HCT116 (cell line): ENCODE measurements around the gene ENO2.

Experiments used
- EGR1 ChIP-seq: IDR thresholded peaks from 2 replicates; pipeline ENCODE4 v1.6.1; 2012; ENCODE audit warnings: low read depth
- EZH2 ChIP-seq: fragments of 200-600 bp; sonication (generic); IDR thresholded peaks from 2 replicates; pipeline ENCODE4 v1.6.1; 2017; ENCODE audit warnings: antibody characterized with exemption, mixed run types
- EZH2phosphoT487 ChIP-seq: fragments of 200-600 bp; IDR thresholded peaks from 2 replicates; pipeline ENCODE4 v1.6.1; 2018; ENCODE audit warnings: antibody characterized with exemption, borderline replicate concordance
- JUND ChIP-seq: IDR thresholded peaks from 2 replicates; pipeline ENCODE4 v1.6.1; 2012
- POLR2A ChIP-seq: IDR thresholded peaks from 2 replicates; pipeline ENCODE4 v1.7.0; 2011; ENCODE audit warnings: borderline replicate concordance; ENCODE audit not compliant: insufficient read depth, insufficient read length; ENCODE audit errors: extremely low read depth
- POLR2AphosphoS5 ChIP-seq: IDR thresholded peaks from 2 replicates; pipeline ENCODE4 v1.6.1; 2011; ENCODE audit warnings: mild to moderate bottlenecking, low read depth, low read length, moderate library complexity
- ZFX ChIP-seq: fragments of 450-650 bp; IDR thresholded peaks from 2 replicates; pipeline ENCODE4 v1.6.1; 2017
- TF ChIP-seq, protein P1 (sequence below), 3 experiments: fragments of 200-600 bp in 1 of 3; sonication (generic) in 1 of 3; IDR thresholded peaks in 2 of 3; conservative IDR thresholded peaks in 1 of 3; 2 replicates each; pipeline ENCODE4 v1.5.1; 2012 to 2017; ENCODE audit warnings: low read depth in 2 of 3, low read length in 2 of 3, antibody characterized with exemption in 1 of 3, borderline replicate concordance in 1 of 3, control low read depth in 1 of 3, mild to moderate bottlenecking in 1 of 3, mixed read lengths in 1 of 3, mixed run types in 1 of 3, moderate library complexity in 1 of 3; ENCODE audit not compliant: insufficient read depth in 1 of 3
- TF ChIP-seq, protein P2 (sequence below): IDR thresholded peaks from 2 replicates; pipeline ENCODE4 v1.6.1; 2012

DNA sequence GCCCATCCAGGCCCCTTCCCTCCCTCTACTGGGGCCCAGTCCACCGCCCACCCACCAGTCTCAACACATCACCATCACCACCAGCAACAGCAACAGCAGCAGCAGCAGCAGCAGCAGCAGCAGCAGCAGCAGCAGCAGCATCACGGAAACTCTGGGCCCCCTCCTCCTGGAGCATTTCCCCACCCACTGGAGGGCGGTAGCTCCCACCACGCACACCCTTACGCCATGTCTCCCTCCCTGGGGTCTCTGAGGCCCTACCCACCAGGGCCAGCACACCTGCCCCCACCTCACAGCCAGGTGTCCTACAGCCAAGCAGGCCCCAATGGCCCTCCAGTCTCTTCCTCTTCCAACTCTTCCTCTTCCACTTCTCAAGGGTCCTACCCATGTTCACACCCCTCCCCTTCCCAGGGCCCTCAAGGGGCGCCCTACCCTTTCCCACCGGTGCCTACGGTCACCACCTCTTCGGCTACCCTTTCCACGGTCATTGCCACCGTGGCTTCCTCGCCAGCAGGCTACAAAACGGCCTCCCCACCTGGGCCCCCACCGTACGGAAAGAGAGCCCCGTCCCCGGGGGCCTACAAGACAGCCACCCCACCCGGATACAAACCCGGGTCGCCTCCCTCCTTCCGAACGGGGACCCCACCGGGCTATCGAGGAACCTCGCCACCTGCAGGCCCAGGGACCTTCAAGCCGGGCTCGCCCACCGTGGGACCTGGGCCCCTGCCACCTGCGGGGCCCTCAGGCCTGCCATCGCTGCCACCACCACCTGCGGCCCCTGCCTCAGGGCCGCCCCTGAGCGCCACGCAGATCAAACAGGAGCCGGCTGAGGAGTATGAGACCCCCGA lies 22.5 kb downstream of the ENO2 start:
- TF ChIP-seq POLR2A, result no peak
- TF ChIP-seq EZH2phosphoT487, result no peak
- no peak for TF ChIP-seq EGR1
- TF ChIP-seq EZH2, result no peak
- no peak for TF ChIP-seq JUND
- TF ChIP-seq, protein P1, sequence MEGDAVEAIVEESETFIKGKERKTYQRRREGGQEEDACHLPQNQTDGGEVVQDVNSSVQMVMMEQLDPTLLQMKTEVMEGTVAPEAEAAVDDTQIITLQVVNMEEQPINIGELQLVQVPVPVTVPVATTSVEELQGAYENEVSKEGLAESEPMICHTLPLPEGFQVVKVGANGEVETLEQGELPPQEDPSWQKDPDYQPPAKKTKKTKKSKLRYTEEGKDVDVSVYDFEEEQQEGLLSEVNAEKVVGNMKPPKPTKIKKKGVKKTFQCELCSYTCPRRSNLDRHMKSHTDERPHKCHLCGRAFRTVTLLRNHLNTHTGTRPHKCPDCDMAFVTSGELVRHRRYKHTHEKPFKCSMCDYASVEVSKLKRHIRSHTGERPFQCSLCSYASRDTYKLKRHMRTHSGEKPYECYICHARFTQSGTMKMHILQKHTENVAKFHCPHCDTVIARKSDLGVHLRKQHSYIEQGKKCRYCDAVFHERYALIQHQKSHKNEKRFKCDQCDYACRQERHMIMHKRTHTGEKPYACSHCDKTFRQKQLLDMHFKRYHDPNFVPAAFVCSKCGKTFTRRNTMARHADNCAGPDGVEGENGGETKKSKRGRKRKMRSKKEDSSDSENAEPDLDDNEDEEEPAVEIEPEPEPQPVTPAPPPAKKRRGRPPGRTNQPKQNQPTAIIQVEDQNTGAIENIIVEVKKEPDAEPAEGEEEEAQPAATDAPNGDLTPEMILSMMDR (IDR thresholded peaks at IDR 0.05 in 2 of 3, conservative IDR thresholded peaks at IDR 0.05 in 1 of 3; ENCODE audit: borderline replicate concordance in 1 of 3, insufficient read depth in 1 of 3, low read depth in 2 of 3, low read length in 2 of 3), result no peak
- no peak for TF ChIP-seq POLR2AphosphoS5
- TF ChIP-seq, protein P2, sequence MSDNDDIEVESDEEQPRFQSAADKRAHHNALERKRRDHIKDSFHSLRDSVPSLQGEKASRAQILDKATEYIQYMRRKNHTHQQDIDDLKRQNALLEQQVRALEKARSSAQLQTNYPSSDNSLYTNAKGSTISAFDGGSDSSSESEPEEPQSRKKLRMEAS, result no peak
- no peak for TF ChIP-seq ZFX
